Stimulated activated naive CD8-positive, alpha-beta T cell treated with anti-CD3 and anti-CD28 coated beads, Interleukin-15, Interleukin-2, amounts not matched to agents 100 ng/mL and 50 ng/mL, for 24 hours (primary cell): ENCODE data around the gene SSX2IP.

Source experiments
- H3K27ac Mint-ChIP-seq: one replicate; pipeline ENCODE4 v1.8.0; 2021; ENCODE audit warnings: mild to moderate bottlenecking, mixed read lengths
- H3K27me3 Mint-ChIP-seq: one replicate; pipeline ENCODE4 v1.8.0; 2021; ENCODE audit warnings: mixed read lengths
- H3K36me3 Mint-ChIP-seq: one replicate; pipeline ENCODE4 v1.8.0; 2021; ENCODE audit warnings: low read depth, mixed read lengths
- H3K4me1 Mint-ChIP-seq: one replicate; pipeline ENCODE4 v1.8.0; 2021; ENCODE audit warnings: low read depth, mixed read lengths
- H3K4me3 Mint-ChIP-seq: one replicate; pipeline ENCODE4 v1.8.0; 2021; ENCODE audit warnings: mild to moderate bottlenecking, mixed read lengths
- H3K9me3 Mint-ChIP-seq: one replicate; pipeline ENCODE4 v1.8.0; 2021; ENCODE audit warnings: mixed read lengths

Gene SSX2IP

GRCh38 chr1:84698151-84699110 is 8.2 kb upstream of the SSX2IP start:
- Mint-ChIP-seq H3K9me3 (no peaks in the 10 kb centered on the region), H3K4me1 (peaks cover 16% of the 10 kb centered on the region), H3K36me3 (no peaks in the 10 kb centered on the region), H3K4me3 (no peak overlapping the region), H3K27me3 (peaks cover 9% of the 10 kb centered on the region), H3K27ac (no peak overlapping the region)

DNA sequence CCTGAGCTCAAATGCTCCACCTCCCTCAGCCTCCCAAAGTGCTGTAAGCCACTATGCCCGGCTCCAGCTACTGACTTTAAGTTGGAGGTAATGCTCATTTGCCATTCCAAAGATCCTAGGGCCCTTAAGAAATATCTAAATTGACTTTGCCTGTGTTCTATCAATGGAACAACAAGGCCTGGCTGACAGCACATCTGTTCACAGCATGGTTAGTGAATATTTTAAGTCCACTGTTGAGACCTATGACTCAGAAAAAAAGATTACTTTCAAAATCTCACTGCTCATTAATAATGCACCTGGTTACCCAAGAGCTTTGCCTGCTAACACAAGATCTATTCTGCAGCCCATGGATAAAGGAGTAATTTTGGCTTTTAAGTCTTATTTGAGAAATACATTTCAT is 3.5 kb upstream of the SSX2IP start:
- peaks cover 43% of the 10 kb centered on the region for H3K4me1 Mint-ChIP-seq
- H3K27me3 Mint-ChIP-seq: no peaks in the 10 kb centered on the region
- H3K36me3 Mint-ChIP-seq: no peaks in the 10 kb centered on the region
- no peak overlapping the region for H3K27ac Mint-ChIP-seq
- H3K4me3 Mint-ChIP-seq: no peak overlapping the region
- no peaks in the 10 kb centered on the region for H3K9me3 Mint-ChIP-seq

DNA sequence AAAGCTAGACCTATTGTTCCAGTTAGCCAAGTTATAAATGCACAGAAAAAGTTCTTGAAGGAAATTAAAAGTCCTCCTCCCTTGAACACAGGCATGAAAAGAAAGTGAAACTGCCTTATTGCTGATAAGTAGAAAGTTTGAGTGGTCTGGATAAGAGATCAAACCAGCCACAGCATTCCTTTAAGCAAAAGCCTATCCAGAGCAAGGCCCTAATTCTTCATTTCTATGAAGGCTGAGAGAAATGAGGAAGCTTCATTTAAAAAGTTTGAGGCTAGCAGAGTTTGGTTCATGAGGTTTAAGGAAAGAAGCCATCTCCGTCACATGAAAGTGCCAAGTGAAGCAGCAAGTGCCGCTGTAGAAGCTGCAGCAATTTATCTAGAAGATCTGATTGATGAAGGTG is 2.7 kb upstream of the SSX2IP start:
- Mint-ChIP-seq H3K4me1 (peaks cover 49% of the 10 kb centered on the region), H3K27ac (peak overlapping the region; percentile 78), H3K27me3 (no peaks in the 10 kb centered on the region), H3K36me3 (no peaks in the 10 kb centered on the region), H3K9me3 (no peaks in the 10 kb centered on the region), H3K4me3 (peak overlapping the region; percentile 80)

DNA sequence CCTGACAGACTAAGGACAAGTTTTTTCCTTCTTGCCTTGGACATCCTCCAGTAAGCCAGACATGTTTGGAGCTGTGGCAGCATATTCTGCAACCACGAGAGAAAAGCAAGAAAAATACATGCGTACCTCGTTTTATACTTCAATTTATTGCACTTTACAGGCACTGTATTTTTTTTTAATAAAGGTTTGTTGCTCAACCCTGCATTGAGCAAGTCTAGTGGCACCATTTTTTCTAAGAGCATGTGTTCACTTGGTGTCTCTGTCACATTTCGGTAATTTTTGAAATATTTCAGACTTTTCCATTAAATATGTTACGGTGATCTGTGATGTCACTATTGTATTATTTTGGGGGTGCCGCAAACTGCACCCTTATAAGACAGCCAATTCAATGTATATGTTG is 2.1 kb upstream of the SSX2IP start:
- Mint-ChIP-seq H3K27me3 (no peaks in the 10 kb centered on the region), H3K36me3 (no peaks in the 10 kb centered on the region), H3K4me3 (peak overlapping the region; percentile 80), H3K27ac (peak overlapping the region; percentile 78), H3K4me1 (peaks cover 55% of the 10 kb centered on the region), H3K9me3 (no peaks in the 10 kb centered on the region)

GRCh38 chr1:84691122-84691783 is 992 bp upstream of the SSX2IP start:
- H3K27me3 Mint-ChIP-seq: no peaks in the 10 kb centered on the region
- H3K4me3 Mint-ChIP-seq: peak overlapping the region; percentile 94
- no peaks in the 10 kb centered on the region for H3K36me3 Mint-ChIP-seq
- no peaks in the 10 kb centered on the region for H3K9me3 Mint-ChIP-seq
- peaks cover 65% of the 10 kb centered on the region for H3K4me1 Mint-ChIP-seq
- H3K27ac Mint-ChIP-seq: peak overlapping the region; percentile 92

DNA sequence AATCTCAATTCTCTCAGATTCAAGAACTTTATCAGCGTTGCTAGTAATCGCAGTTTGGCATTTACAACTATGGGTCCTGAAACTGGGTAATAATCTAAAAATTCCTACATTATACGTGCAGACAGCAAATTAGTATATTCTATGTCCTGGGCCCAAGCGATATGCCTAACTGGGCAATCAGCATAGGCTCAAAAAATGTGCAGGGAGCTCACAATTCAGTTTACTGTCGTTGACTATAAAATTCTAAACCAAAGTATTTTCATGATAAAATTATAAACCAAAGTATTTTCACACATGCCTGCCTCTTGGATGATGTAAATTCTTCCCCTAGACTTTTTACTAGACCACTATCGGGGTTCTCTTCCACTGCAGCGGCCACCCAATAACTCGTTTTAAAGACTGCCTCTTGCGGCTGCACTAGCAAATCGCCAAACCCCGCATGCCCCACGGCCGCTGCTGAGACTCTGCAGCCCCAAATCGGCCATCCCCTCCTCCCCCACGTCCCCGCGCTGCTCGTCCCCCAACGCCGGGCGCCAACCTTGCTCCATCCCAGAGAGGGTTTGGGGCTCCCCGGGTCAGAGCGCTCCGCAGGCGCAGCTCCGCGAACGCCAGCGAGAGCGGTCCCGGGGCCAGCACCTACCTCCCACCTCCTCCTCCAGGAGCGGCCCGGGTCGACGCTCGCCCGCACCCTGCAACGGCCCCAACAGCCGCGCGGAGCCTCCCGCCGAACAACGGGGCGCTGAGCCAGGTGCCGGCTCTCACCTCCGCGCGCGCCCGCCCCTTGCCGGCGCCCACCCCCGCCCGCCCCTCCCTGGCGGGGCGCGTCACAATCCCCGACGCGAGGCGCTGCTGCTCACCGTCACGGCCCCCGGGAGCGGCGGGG is 506 bp downstream of the SSX2IP start:
- Mint-ChIP-seq H3K36me3 (no peaks in the 10 kb centered on the region), H3K4me3 (peak overlapping the region; percentile 94), H3K27ac (peak overlapping the region; percentile 45), H3K27me3 (no peaks in the 10 kb centered on the region), H3K9me3 (no peaks in the 10 kb centered on the region), H3K4me1 (peaks cover 67% of the 10 kb centered on the region)

DNA sequence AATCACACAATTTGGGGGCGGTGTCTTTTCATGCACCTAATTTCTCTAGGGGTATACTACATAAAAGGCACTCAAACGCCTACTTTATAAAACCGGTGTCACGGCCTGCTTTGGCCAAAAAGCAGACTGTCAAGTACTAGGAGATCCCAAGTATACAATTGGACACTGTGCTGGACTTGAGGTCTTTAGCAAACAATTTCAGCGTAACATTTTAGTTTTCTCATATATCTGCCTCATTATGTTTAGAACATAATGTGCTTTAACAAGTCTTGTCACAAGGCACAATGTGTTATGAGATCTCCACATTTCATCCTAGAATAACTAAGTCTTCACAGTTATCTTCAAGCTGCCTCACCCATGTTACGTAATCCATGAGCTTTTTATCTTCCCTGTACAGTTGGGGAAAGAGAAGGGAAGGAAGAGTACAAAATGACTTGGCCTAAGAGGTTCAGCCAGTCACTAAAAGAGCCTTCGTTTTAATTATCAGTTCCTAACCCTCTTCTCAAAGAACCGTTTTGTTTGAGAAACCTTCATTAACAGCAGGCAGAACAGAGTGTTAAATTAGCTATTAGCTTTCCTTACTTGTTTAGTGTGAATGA is 1.7 kb downstream of the SSX2IP start:
- H3K36me3 Mint-ChIP-seq: peaks cover 2% of the 10 kb centered on the region
- no peaks in the 10 kb centered on the region for H3K27me3 Mint-ChIP-seq
- H3K4me1 Mint-ChIP-seq: peaks cover 62% of the 10 kb centered on the region
- no peaks in the 10 kb centered on the region for H3K9me3 Mint-ChIP-seq
- no peak overlapping the region for H3K27ac Mint-ChIP-seq
- H3K4me3 Mint-ChIP-seq: peak overlapping the region; percentile 94

- Mint-ChIP-seq H3K4me1 (peaks cover 57% of the 10 kb centered on the region), H3K4me3 (no peak overlapping the region), H3K27me3 (no peaks in the 10 kb centered on the region), H3K9me3 (no peaks in the 10 kb centered on the region), H3K36me3 (peaks cover 8% of the 10 kb centered on the region), H3K27ac (no peak overlapping the region)
Observed at GRCh38 chr1:84687714-84688462, 2.4 kb downstream of the SSX2IP start.

- Mint-ChIP-seq H3K9me3 (no peaks in the 10 kb centered on the region), H3K27me3 (no peaks in the 10 kb centered on the region), H3K36me3 (peaks cover 9% of the 10 kb centered on the region), H3K4me1 (peaks cover 43% of the 10 kb centered on the region), H3K4me3 (no peak overlapping the region), H3K27ac (no peak overlapping the region)
Observed at GRCh38 chr1:84686223-84686622, 4.0 kb downstream of the SSX2IP start.

- Mint-ChIP-seq H3K4me3 (no peak overlapping the region), H3K27me3 (no peaks in the 10 kb centered on the region), H3K9me3 (no peaks in the 10 kb centered on the region), H3K4me1 (peaks cover 29% of the 10 kb centered on the region), H3K36me3 (peaks cover 21% of the 10 kb centered on the region), H3K27ac (no peak overlapping the region)
Observed at GRCh38 chr1:84683508-84683907, 6.8 kb downstream of the SSX2IP start.

DNA sequence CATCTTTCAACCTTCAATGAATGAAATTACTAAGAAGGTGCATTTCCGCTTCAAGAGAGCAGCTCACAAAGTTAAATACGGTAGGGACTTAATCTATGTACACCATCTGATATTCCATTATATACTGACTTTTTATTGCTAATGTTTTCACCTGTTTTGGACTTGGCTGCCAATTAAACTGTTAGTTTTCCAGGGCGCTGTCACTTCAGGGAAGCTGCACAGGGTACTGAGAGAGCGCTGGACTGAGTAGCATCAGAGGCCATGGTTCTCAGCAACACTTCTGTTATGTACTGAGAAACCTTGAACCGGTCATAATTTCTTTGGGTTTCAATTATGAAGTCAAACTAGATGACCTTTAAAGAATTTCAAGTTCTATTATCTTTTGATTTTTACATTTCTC is 8.2 kb downstream of the SSX2IP start:
- Mint-ChIP-seq H3K27ac (no peak overlapping the region), H3K4me3 (no peak overlapping the region), H3K4me1 (peaks cover 16% of the 10 kb centered on the region), H3K9me3 (no peaks in the 10 kb centered on the region), H3K36me3 (peaks cover 27% of the 10 kb centered on the region), H3K27me3 (no peaks in the 10 kb centered on the region)

DNA sequence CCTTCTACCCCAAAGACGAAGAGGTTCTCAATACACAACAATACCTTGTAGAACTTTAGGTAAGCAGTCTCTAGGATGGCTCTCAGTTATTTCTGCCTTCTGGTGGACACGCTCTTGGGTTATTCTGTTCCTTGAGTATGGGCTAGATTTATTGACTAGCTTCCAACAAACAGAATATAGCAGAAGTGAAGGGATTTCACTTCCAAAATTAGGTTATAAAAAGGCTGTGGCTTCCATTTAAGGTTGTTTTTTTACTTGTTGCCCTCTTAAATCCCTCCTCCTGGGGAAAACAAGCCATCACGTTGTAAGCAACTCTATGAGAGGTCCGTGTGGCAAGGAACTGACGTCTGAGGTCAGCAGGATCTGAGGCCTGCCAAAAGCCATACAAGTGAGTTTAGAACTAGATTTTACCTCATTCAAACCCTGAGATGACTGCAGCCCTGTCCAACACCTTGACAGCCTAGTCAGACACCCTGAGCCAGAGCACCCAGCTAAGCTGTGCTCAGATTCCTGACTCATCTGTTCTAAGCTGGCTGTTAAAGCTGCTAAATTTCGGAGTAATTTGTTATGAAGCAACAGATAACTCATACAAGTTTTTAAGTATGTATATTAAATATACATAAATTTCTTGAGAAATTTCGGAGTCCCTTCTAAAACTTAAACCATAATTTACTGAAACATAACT is 12.7 kb downstream of the SSX2IP start:
- Mint-ChIP-seq H3K4me1 (peaks cover 15% of the 10 kb centered on the region), H3K36me3 (peaks cover 19% of the 10 kb centered on the region), H3K27me3 (no peaks in the 10 kb centered on the region), H3K4me3 (no peak overlapping the region), H3K27ac (no peak overlapping the region), H3K9me3 (no peaks in the 10 kb centered on the region)

DNA sequence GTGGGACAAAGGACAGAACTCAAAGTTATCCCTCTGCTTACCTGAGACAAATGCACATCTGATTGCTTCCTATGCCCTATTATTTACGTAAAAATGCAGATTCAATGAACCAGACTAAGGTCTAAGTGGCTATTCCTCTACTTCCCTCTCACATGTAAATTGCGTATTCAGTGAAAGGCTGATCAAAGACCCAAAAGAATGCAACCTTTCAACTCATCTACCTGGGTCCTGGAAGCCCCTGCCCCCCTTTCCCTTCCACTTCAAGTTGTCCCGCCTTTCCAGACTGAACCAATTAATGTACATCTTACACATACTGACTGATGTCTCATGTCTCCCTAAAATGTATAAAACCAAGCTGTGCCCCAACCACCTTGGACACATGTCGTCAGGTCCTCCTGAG is 14.6 kb downstream of the SSX2IP start:
- Mint-ChIP-seq H3K4me1 (peaks cover 15% of the 10 kb centered on the region), H3K27ac (no peak overlapping the region), H3K9me3 (no peaks in the 10 kb centered on the region), H3K36me3 (peaks cover 15% of the 10 kb centered on the region), H3K4me3 (no peak overlapping the region), H3K27me3 (no peaks in the 10 kb centered on the region)
